Glutamatergic neuron (in vitro differentiated cells): ENCODE data around the gene MEIS1. TPM values are rescaled to one million over a fixed set of nuclear protein-coding genes. Genes with fewer than 3 reads are reported as not detected.

Experiments
- DNase-seq: peaks from one replicate; pipeline ENCODE4 v3.0.0; 2022
- H3K27ac Mint-ChIP-seq: one replicate; pipeline ENCODE4 v1.8.0; 2020; ENCODE audit warnings: mild to moderate bottlenecking, mixed read lengths, inconsistent platforms; ENCODE audit not compliant: unreplicated experiment
- H3K27me3 Mint-ChIP-seq: one replicate; pipeline ENCODE4 v1.8.0; 2020; ENCODE audit warnings: mild to moderate bottlenecking, moderate library complexity, mixed read lengths, inconsistent platforms; ENCODE audit not compliant: unreplicated experiment
- H3K36me3 Mint-ChIP-seq: one replicate; pipeline ENCODE4 v1.8.0; 2020; ENCODE audit warnings: mild to moderate bottlenecking, mixed read lengths, inconsistent platforms; ENCODE audit not compliant: unreplicated experiment
- H3K4me1 Mint-ChIP-seq: one replicate; pipeline ENCODE4 v1.8.0; 2020; ENCODE audit warnings: mild to moderate bottlenecking, low read depth, mixed read lengths, inconsistent platforms; ENCODE audit not compliant: unreplicated experiment
- H3K4me3 Mint-ChIP-seq: one replicate; pipeline ENCODE4 v1.8.0; 2020; ENCODE audit warnings: mild to moderate bottlenecking, mixed read lengths, inconsistent platforms; ENCODE audit not compliant: unreplicated experiment
- H3K9me3 Mint-ChIP-seq: one replicate; pipeline ENCODE4 v1.8.0; 2020; ENCODE audit warnings: mild to moderate bottlenecking, moderate library complexity, mixed read lengths, inconsistent platforms; ENCODE audit not compliant: unreplicated experiment
- CTCF ChIP-seq: fragments of 200-600 bp; sonication (generic); IDR thresholded peaks from one replicate; pipeline ENCODE4 v1.5.0; 2021; ENCODE audit not compliant: partially characterized antibody, unreplicated experiment
- total RNA-seq: library from RNA; stranded (reverse); fragmentation: NEBNext Ultra II Directional; extraction: Animal tissue kit (Norgen Biotek cat#: 25700); gene quantifications from one replicate; pipeline ENCODE4 v1.2.1, GENCODE V29; 2021; ENCODE audit not compliant: unreplicated experiment

Gene MEIS1
- total RNA-seq, 1 donor from 2014 or later = 4.8 TPM

GRCh38 chr2:66448136-66448991 is 13.4 kb downstream of the MEIS1 start:
- Mint-ChIP-seq H3K27ac (no peak overlapping the region), H3K36me3 (no peaks in the 10 kb centered on the region), H3K4me1 (peaks cover 3% of the 10 kb centered on the region), H3K9me3 (no peaks in the 10 kb centered on the region), H3K4me3 (no peak overlapping the region), H3K27me3 (peaks cover 15% of the 10 kb centered on the region)
- no peak for TF ChIP-seq CTCF
- no peak for DNase-seq

- Mint-ChIP-seq H3K36me3 (no peaks in the 10 kb centered on the region), H3K4me3 (no peak overlapping the region), H3K27me3 (peaks cover 1% of the 10 kb centered on the region), H3K9me3 (no peaks in the 10 kb centered on the region), H3K27ac (no peak overlapping the region), H3K4me1 (no peaks in the 10 kb centered on the region)
- TF ChIP-seq CTCF = no peak
- no peak for DNase-seq
Measured at GRCh38 chr2:66452214-66452613, 17.3 kb downstream of the MEIS1 start.

GRCh38 chr2:66452917-66453316 is 18.0 kb downstream of the MEIS1 start:
- Mint-ChIP-seq H3K36me3 (no peaks in the 10 kb centered on the region), H3K4me3 (no peak overlapping the region), H3K27ac (no peak overlapping the region), H3K27me3 (peaks cover 1% of the 10 kb centered on the region), H3K9me3 (no peaks in the 10 kb centered on the region), H3K4me1 (no peaks in the 10 kb centered on the region)
- no peak for TF ChIP-seq CTCF
- DNase-seq = no peak

- no peaks in the 10 kb centered on the region for H3K36me3 Mint-ChIP-seq
- H3K27me3 Mint-ChIP-seq = peaks cover 1% of the 10 kb centered on the region
- no peak overlapping the region for H3K4me3 Mint-ChIP-seq
- no peak overlapping the region for H3K27ac Mint-ChIP-seq
- DNase-seq = no peak
- TF ChIP-seq CTCF = no peak
- no peaks in the 10 kb centered on the region for H3K4me1 Mint-ChIP-seq
- H3K9me3 Mint-ChIP-seq = no peaks in the 10 kb centered on the region
Measured at GRCh38 chr2:66455490-66455889, 20.6 kb downstream of the MEIS1 start.
